Endothelial cell (in vitro differentiated cells): ENCODE measurements around the gene PPP1R7. TPM values are rescaled to one million over a fixed set of nuclear protein-coding genes. Genes with fewer than 3 reads are reported as not detected.

Source experiments
- DNase-seq: peaks from one replicate; pipeline ENCODE4 v3.0.0; 2021; ENCODE audit warnings: low spot score
- H3K27ac Mint-ChIP-seq: one replicate; pipeline ENCODE4 v1.8.0; 2021; ENCODE audit warnings: mixed read lengths, inconsistent platforms; ENCODE audit not compliant: unreplicated experiment
- H3K27me3 Mint-ChIP-seq: one replicate; pipeline ENCODE4 v1.8.0; 2021; ENCODE audit warnings: mild to moderate bottlenecking, moderate library complexity, mixed read lengths, inconsistent platforms; ENCODE audit not compliant: unreplicated experiment
- H3K36me3 Mint-ChIP-seq: one replicate; pipeline ENCODE4 v1.8.0; 2021; ENCODE audit warnings: mild to moderate bottlenecking, low read depth, mixed read lengths, inconsistent platforms; ENCODE audit not compliant: unreplicated experiment
- H3K4me1 Mint-ChIP-seq: one replicate; pipeline ENCODE4 v1.8.0; 2021; ENCODE audit warnings: mild to moderate bottlenecking, mixed read lengths, inconsistent platforms; ENCODE audit not compliant: unreplicated experiment
- H3K4me3 Mint-ChIP-seq: one replicate; pipeline ENCODE4 v1.8.0; 2021; ENCODE audit warnings: mild to moderate bottlenecking, mixed read lengths, inconsistent platforms; ENCODE audit not compliant: unreplicated experiment
- H3K9me3 Mint-ChIP-seq: one replicate; pipeline ENCODE4 v1.8.0; 2021; ENCODE audit warnings: mixed read lengths, inconsistent platforms; ENCODE audit not compliant: unreplicated experiment
- CTCF ChIP-seq: fragments of 200-600 bp; sonication (generic); IDR thresholded peaks from one replicate; pipeline ENCODE4 v1.5.0; 2021; ENCODE audit warnings: antibody characterized with exemption; ENCODE audit not compliant: unreplicated experiment
- total RNA-seq: library from RNA; stranded (reverse); fragmentation: NEBNext Ultra II Directional; extraction: Animal tissue kit (Norgen Biotek cat#: 25700); gene quantifications from one replicate; pipeline ENCODE4 v1.2.1, GENCODE V29; 2021; ENCODE audit not compliant: unreplicated experiment

The PPP1R7 gene
- total RNA-seq, 1 donor from 2014 or later: 61.6 TPM

GRCh38 chr2:241183221-241183620 lies 33.0 kb downstream of the PPP1R7 start:
- no peak overlapping the region for H3K27ac Mint-ChIP-seq
- no peak for DNase-seq
- H3K9me3 Mint-ChIP-seq: no peaks in the 10 kb centered on the region

GRCh38 chr2:241184901-241185300 lies 34.6 kb downstream of the PPP1R7 start:
- Mint-ChIP-seq H3K36me3 (peaks cover 3% of the 10 kb centered on the region), H3K27ac (no peak overlapping the region), H3K9me3 (no peaks in the 10 kb centered on the region), H3K27me3 (peaks cover 3% of the 10 kb centered on the region), H3K4me3 (no peak overlapping the region), H3K4me1 (no peaks in the 10 kb centered on the region)
- no peak for TF ChIP-seq CTCF
- DNase-seq: no peak

More at GRCh38 chr2:241183221-241183620, 33.0 kb downstream of the PPP1R7 start:
- peaks cover 3% of the 10 kb centered on the region for H3K27me3 Mint-ChIP-seq
- peaks cover 17% of the 10 kb centered on the region for H3K36me3 Mint-ChIP-seq
- TF ChIP-seq CTCF: no peak
- no peaks in the 10 kb centered on the region for H3K4me1 Mint-ChIP-seq
- no peak overlapping the region for H3K4me3 Mint-ChIP-seq

- Mint-ChIP-seq H3K9me3 (no peaks in the 10 kb centered on the region), H3K36me3 (no peaks in the 10 kb centered on the region), H3K4me3 (no peak overlapping the region), H3K4me1 (no peaks in the 10 kb centered on the region), H3K27ac (no peak overlapping the region), H3K27me3 (peaks cover 3% of the 10 kb centered on the region)
- TF ChIP-seq CTCF: no peak
- no peak for DNase-seq
These were observed 35.7 kb downstream of the PPP1R7 start for GRCh38 chr2:241185961-241186360.

- H3K27ac Mint-ChIP-seq: no peak overlapping the region
- H3K9me3 Mint-ChIP-seq: no peaks in the 10 kb centered on the region
- no peaks in the 10 kb centered on the region for H3K36me3 Mint-ChIP-seq
- H3K27me3 Mint-ChIP-seq: peaks cover 3% of the 10 kb centered on the region
- H3K4me3 Mint-ChIP-seq: no peak overlapping the region
- no peak for DNase-seq
- no peak for TF ChIP-seq CTCF
- H3K4me1 Mint-ChIP-seq: no peaks in the 10 kb centered on the region
These were observed 37.0 kb downstream of the PPP1R7 start for GRCh38 chr2:241187101-241187917.

- Mint-ChIP-seq H3K9me3 (no peaks in the 10 kb centered on the region), H3K27ac (no peak overlapping the region), H3K27me3 (peaks cover 3% of the 10 kb centered on the region), H3K4me3 (no peak overlapping the region), H3K36me3 (no peaks in the 10 kb centered on the region), H3K4me1 (no peaks in the 10 kb centered on the region)
- TF ChIP-seq CTCF: no peak
- DNase-seq: no peak
These were observed 37.6 kb downstream of the PPP1R7 start for GRCh38 chr2:241187918-241188234.
